ENCODE results near the gene CACNA1D.
A peak's percentile ranks its signal among the peaks of the same experiment; 100 is the strongest.
"Not testable (repeated sequence)": the region's sequence is repeated elsewhere in the genome, so short reads cannot be mapped to it uniquely, and the experiment has no call there.

The CACNA1D gene

DNA sequence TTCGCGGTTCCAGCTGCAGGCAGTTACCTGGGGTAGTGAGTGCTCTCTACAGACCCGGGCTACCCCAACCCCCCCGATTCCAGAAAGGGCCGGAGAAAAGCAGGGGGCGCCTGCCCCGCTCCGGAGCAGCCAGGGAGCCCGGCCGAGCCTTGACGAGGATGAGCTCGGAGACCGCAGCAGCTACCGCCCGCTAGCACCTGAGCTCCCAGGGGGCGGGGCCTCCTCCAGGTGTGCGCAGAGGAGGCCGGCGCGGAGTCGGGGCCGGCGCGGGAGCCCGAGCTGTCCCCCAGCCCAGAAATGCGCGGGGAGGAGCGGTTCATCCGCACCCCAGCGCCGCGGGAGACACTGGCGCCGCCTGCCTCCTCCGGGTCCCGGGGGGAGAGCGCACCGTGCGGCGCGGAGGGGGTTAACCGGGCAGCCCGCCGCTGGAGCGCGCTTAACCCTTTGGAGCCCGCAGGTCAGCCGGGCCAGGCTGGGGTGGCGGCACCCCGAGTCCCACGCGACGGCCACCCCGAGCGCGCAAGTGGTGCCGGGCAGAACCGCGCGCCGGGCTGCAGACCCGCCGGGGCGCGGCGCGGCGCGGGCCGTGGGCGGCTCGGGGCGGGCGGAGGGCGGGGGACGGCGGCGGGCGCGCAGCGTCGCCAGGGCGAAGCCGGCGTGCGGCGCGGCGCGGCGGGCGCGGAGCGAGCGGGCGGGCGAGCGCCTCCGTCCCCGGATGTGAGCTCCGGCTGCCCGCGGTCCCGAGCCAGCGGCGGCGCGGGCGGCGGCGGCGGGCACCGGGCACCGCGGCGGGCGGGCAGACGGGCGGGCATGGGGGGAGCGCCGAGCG is at the start of gene CACNA1D:
Gene CACNA1D (plus strand): TSS at position 649 of the 829 bp plus-strand sequence. CDS start 556 bp downstream, outside the sequence.
- DNase-seq (ENCODE audit: low read depth, low spot score), result peak; percentile 65

DNA sequence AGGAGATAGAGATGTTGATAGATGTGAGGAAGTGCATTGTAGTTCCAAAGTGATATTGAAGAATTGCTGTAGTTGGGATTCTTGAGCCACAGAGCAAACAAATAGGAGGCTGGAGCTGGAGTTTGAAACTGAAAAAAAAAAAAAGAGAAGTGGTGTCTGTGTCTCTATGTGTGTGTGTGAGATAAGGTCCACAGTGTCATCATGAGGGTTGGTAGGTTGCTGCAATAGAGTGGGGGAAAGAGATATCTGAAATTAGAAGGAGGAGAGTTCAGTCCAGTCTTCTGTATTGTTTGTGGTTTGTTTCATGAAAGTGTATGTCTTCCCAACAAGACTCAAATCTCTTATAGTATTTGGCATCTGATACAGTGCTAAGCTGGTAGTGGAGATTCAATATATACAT is 37.3 kb upstream of the CACNA1D start:
- DNase-seq (ENCODE audit: low read depth, low spot score), result no peak

DNA sequence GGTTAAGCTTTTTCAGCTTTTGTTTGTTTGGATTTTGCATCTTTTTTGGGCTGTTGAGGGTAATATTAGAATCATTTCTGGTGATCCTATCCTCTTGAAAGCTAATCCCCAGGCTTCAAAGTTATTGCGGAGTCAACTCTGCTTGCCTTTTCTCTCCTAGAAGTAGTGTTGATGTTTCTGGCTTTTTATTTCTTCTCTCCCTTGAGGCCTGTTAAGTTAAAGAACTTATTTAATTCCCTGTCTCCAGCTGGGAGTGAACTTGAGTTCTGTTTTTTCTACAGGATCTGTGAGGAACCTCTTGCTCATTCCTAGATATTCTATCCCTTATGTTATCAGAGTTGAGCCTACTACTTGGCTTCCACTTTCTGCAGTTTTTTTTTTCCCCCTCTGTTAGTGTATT is 34.1 kb upstream of the CACNA1D start:
- DNase-seq (ENCODE audit: low read depth, low spot score), result no peak

DNA sequence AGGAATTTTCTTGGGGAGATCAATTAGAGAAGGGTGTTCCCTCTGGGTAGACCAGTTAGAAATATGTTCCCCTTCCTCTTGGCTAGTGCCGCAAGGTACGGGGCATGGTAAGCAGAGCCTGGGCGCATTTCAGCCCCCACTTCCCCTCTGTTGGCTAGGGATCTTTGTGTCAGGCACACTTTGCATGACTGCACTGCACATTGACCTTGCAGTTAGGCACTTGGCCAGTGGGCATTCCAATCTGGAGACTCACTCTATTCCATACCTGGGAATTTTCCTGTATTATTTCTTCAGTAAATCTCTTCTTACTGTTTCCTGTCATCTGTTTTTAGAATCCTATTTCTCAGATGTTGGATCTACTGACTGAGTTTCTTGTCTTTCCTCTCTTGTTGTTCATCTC is 30.0 kb upstream of the CACNA1D start:
- no peak for DNase-seq (ENCODE audit: low read depth, low spot score)

DNA sequence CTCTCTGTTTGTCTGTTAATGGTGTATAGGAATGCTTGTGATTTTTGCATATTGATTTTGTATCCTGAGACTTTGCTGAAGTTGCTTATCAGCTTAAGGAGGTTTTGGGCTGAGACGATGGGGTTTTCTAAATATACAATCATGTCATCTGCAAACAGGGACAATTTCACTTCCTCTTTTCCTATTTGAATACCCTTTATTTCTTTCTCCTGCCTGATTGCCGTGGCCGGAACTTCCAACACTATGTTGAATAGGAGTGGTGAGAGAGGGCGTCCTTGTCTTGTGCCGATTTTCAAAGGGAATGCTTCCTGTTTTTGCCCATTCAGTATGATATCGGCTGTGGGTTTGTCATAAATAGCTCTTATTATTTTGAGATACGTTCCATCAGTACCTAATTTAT is 24.7 kb upstream of the CACNA1D start:
- DNase-seq (ENCODE audit: low read depth, low spot score), result not testable (repeated sequence)

DNA sequence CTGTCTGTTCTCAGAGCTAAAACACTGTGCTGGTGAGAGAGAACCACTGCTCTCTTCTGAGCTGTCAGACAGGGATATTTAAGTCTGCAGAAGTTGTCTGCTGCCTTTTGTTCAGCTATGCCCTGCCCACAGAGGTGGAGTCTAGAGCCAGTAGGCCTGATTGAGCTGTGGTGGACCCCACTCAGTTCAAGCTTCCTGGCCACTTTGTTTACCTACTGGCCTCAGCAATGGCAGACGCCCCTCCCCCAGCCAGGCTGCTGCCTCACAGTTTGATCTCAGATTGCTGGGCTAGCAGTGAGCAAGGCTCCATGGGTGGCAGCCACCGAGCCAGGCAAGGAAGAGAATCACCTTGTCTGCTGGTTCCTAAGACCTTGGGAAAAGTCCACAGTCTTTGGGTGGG is 21.0 kb upstream of the CACNA1D start:
- no peak for DNase-seq (ENCODE audit: low read depth, low spot score)

DNA sequence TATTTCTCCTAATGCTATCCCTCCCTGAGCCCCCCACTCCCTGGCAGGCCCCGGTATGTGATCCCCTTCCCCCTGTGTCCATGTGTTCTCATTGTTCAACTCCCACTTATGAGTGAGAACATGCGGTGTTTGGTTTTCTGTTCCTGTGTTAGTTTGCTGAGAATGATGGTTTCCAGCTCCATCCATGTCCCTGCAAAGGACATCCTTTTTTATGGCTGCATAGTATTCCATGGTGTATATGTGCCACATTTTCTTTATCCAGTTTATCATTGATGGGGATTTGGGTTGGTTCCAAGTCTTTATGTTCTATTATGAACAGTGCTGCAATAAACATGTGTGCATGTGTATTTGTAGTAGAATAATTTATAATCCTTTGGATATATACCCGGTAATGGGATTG is 18.0 kb upstream of the CACNA1D start:
- not testable (repeated sequence) for DNase-seq (ENCODE audit: low read depth, low spot score)

DNA sequence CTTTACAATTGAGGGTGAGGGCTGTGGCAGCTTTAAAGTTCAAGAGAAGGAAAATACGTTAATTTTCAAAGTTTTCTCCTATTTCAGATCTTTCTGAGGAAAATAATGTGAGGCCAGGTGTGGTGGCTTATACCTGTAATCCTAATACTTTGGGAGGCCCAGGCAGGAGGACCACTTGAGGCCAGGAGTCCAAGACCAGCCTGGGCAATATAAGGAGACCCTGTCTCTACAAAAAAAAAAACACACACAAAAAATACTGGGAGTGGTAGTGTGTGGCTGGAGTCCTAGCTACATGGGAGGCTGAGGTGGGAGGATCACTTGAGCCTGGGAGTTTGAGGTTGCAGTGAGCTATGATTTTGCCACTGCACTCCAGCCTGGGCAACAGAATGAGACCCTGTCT is 16.7 kb upstream of the CACNA1D start:
- DNase-seq (ENCODE audit: low read depth, low spot score), result not testable (repeated sequence)

DNA sequence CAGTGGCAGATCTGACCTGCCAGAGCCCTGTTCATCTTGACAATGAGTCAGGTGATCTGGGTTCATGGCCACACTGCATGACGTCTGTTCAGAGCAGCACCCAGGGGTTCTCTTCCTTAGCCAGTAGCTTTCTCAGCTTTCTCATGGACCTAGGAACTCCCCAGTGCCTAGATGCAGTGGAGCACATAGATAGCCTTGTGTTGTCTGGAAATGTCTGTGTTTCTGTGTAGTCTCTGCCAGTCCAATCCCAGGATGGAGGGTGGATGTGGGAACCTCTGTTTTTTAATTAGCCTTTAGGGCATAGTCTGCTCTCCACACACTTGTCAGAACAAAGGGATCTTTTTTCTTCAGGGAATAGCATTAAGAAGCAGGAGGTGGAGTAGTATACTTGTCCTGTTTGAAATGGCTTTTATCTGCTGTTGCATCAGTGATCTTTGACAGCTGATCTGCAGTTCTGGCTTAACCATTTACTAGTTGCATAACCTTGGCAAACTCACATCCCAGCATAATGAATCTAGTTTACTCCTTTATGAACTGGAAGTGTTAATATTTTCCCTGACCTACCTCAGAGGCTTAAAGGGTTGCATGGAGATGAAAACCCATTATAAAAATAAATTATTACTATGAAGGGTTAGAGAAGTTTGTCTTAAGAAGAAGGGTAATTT is 16.1 kb upstream of the CACNA1D start:
- no peak for DNase-seq (ENCODE audit: low read depth, low spot score)

DNA sequence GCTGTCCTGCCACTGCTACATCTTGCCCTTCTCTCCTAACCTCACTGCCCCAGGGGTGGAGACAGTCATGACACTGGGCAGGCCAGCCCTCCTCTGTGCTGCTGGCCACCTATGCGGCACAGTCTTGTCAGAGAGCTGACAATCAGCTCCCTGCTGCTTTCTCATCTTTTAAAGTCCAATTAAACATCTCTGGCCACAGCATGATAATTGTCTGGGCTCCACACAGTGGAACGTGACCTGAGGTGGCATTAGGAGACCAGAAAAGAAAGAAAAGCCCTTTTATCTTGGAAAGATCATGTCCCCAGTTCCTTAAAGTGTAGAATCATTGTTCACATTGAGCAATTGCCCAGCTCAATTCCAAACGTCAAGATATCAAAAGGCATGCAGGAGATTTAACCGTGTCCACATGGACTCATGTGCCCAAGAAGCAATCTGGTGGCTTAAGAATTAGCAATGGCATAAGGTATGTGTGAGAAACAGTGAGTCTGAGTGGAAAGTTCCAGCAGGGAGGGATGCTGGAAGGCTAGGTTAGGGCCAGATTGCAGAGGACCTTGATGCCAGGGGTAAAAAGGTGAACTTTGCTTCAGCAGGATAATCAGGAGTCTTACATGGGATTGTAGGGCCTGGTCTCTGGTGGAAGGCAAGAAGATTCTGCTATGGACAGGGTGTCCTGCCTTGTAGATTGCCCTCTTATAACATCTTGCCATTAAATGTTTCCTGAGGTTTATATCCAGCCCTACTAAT is 15.3 kb upstream of the CACNA1D start:
- DNase-seq (ENCODE audit: low read depth, low spot score), result no peak

DNA sequence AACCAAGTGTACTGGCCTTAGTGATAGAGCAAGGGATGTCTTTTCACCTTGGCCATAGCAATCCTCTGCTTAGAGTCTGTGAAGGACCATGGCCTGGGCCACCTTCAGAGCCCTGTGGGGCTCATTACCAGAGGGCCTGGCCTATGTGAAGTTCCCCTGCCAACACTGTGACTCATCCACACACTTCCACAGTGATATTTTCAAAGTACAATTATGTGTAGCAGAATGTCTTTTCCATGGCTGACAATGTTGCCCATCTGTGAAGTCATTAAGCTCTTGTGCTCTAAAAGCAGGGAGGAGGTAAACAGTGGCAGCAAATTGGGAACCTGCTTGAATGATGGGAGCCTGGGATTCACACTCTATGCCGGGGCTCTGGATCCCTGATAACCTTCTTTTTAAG is 12.2 kb upstream of the CACNA1D start:
- DNase-seq (ENCODE audit: low read depth, low spot score), result no peak

DNA sequence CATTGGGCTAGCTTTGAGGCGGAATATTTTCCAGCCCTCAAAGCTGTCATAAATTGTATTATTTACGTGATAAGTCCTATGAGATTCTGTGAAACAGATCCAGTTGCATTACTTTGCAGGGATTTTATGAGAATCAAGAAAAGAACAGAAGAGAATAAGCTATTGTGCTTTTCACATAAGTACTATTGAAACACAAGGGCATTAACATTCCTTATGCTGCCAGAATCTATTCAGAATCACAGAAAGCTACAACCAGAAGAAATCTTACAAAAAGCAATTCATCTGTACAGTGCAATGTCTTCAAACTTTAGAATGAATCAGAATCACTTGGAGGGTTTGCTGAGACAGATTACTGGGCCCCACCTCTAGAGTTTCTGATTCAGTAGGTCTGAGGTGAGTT is 10.6 kb upstream of the CACNA1D start:
- DNase-seq (ENCODE audit: low read depth, low spot score), result no peak

DNA sequence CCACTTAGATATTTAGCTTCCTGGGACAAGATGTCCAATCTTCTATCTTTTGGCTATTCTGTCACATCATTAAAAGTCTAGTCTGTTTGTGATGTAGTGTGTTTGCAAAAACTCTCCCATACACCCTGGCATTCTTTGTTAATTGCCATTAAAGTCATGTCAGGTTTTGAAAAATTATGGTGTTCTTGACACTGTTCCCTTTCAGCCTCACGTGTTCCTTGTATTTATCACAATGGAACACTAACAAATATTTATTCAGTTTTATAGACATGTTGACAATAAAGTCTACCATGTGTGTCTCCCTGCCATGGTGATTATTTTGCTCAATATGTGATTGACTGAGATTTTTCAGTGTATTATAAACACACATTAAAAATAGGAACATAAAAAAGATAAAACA is 9.4 kb upstream of the CACNA1D start:
- DNase-seq (ENCODE audit: low read depth, low spot score), result no peak

DNA sequence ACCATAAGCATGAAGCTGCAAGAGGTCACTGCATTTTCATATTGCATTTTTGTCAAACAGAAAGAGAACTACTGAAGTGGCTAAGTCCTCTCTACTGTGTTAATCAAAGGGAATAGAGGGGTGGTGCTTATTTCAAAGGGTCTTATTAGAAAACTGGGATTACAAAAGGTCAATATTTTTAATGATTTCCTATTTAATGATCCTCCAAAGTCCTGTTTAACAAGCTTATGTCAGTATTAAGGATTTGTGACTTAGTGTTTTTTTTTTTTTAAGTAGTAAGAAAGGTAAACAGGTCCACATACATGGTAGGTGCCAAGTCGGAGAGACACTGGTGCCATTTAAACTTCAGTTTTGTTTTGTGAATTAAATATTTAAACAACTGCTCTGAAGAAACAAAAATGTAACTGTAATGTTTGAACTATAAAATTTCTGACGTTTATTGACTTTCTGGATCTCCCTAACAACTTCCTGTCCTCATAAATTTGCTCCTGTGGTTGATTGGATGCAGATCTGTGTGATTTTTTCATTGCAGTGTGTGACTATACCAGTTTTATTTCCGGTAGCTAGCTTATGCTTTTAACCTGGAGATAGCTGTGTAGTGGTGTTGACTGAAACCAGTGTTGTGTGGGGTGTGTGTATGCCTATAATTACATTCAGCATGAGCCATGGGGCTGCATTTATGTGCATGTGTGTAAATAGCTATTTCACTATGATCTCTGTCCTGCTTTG is 8.6 kb upstream of the CACNA1D start:
- DNase-seq (ENCODE audit: low read depth, low spot score), result no peak

DNA sequence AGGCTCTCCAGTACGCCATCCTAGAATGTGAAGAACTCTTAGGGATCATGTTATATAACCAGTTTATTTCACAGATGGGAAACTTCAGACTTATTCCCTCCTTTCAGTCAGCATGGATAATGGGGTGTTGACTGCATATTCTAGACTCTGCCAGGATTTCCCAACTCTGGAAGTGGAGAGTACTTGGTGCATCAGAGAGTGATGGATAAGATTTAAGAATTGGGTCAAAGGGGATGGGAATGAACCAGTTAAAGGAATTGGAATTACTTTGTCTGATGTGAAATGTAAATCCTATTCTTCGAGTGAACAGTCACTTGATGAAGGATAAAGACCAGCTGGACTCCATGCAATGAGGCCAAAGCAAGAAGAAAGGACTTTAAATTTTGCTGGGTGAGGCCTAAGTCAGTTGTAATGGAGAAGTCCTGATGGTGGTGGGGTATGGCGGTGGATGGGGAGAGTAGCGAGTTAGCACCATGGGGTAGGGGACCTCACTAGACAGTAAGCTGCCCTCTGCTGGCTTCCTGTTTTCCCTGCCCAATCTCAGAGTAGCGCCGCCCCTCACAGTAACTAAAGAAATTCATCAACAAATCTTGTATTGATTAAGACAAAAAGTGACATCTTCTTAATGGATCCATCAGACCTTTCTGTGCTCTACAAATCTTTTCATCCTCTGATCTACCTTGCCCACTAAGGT is 7.3 kb upstream of the CACNA1D start:
- no peak for DNase-seq (ENCODE audit: low read depth, low spot score)

DNA sequence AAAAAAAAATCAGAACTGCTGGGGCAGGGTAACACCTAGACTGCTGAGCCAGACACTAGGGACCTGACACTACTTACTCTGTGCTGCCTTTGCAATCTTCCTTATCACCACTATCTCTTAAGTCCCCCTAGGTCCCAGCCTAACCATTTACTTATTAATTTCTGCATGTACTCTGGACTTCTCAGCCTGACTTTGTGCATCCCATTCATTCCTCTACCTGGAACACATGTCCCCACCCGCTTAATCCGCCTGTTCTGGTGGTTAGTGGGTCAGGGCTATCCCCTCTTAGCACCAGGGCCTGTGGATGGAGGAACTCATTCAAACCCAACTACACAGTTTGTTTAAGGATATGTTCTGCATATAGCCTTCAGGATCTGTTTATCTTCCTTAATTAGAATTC is 5.0 kb upstream of the CACNA1D start:
- no peak for DNase-seq (ENCODE audit: low read depth, low spot score)

DNA sequence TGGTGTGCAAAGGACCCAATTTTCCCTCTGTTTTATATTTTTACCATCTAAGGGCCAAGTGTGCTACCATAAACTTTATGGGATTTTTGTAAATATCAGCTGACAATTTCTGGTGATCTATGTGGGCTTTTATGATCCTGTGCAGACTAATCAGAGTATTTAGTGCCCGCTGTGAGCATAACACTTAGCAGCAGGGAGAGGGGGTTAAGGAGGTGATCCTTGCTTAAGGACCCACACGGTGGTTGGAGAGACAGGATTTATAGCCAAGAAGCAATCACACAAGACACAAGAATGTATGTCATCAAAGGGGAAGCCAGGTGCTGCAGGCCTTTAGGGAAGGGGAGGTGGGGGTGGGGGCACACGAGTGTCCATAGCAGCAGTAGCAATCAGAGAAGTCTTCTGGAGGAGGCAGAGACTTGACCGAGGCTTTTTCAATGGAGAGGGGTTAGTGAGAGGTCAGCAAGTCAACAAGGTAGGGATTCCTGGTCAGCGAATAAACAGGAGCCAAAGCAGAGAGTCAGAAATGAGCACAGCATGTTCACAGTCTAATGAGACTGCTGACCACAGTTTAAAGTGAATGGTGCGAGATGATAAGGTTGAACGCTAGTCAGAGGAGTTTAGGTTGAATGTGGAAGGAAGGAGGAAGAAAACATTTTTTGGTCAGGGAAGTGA is 4.5 kb upstream of the CACNA1D start:
- DNase-seq (ENCODE audit: low read depth, low spot score), result no peak

DNA sequence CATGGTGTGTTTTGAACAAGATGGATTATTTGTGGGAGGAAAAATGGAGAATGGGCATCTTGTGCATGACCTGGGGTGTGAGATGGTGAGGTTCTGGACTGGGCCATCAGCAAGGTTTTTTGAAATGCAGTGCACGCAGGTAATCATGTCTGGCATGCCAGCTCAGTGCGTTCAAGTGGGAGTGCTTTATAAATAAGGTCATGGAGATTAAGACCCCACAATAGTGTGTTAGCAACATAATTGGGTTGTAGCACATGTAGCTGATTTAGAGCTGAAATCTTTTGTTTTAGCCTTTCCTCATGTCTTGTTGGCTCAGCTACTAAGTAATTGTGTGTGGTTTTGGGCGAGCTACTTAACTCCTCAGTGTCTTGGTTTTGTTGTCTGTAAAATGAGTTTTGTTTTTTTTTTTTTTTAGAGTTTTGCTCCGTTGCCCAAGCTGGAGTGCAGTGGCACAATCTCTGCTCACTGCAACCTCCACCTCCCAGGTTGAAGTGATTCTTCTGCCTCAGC is 3.9 kb upstream of the CACNA1D start:
- DNase-seq (ENCODE audit: low read depth, low spot score), result no peak

DNA sequence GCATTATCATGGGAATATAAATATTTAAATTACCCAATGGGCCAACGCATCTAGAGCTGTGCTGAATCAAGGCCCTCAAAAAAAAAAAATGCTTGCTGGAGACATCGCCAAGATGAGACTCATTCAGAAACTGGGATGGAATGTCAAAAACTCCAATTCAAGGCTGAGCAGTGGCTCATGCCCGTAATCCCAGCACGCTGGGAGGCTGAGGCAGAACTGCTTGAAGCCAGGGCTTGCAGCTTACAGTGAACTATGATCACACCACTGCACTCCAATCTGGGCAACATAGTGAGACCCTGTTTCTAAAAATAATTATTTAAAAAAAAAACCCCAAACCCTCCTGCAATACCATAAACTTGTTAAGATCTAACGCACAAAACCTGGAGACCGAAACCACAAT is 3.1 kb upstream of the CACNA1D start:
- no peak for DNase-seq (ENCODE audit: low read depth, low spot score)

DNA sequence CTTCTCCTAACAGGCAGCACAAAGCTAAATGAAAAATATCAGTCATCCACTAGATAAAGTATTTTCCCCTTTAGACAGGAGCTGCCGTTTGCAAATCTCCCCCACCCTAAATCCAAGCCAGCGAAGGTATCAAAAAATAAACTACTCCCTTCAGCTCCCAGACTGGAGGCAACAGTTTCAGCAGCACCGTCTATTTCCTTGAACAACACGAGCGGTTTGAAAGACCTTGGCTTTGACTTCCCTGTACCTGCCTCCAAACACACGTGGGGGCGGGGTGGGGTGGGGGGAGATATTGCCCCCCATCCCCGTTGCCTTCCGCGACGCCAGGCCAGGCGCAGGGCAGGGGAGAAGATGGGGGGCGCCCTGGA is 832 bp upstream of the CACNA1D start:
- DNase-seq (ENCODE audit: low read depth, low spot score), result no peak

DNA sequence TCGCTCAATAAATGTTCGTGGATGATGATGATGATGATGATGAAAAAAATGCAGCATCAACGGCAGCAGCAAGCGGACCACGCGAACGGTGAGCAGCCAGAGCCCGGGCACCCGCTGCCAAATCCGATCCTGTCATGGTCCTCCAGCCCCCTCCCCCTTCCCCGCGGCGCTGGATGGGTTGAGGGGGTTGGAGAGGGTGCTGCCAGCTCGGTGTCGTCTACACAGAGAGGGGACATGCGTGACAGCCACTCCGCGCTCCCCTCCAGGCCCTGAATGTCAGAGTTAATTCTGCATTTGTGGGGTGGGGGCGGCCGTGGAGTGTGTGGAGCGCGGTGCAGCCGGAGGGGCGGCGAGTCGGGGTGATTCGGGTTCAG is 722 bp downstream of the CACNA1D start:
- DNase-seq (ENCODE audit: low read depth, low spot score), result no peak
